ENCODE measurements around the gene DBNDD2.

DNA sequence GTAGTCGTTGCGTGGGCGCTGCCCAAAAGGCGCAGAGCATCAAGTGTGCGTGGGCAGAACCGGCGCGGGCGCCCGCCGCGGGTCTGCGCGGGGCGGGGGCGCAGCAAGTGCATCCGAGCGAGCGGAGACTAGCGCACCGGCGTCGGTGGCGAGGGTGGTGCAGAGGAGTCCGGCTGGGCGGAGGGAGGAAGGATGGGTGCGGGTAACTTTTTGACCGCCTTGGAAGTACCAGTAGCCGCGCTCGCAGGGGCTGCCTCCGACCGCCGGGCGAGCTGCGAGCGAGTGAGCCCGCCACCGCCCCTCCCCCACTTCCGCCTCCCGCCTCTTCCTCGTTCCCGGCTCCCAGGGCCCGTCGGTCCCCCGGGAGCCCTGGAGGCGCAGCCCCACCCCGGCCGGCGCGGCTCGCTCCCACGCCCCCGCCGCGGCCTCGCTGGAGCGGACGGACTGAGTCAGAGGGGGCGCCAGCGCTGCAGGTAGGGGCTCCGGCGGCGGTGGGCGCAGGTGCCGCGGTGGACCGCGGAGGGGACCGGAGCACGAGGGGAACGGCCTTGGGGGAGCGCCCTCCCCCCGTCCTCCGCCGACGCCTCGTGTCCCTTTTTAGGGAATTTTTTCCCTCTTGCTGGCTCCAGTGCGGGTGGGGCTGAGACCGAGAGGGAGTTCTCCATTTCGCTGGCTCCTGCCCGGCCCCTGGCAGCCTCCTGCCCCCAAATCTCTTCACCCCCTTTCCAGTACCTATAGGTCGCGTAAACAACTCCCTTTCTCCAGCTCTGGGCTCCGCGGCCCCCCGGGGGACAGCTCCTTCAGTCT, 1.6 kb upstream of the DBNDD2 start:
- TF ChIP-seq, protein P1, sequence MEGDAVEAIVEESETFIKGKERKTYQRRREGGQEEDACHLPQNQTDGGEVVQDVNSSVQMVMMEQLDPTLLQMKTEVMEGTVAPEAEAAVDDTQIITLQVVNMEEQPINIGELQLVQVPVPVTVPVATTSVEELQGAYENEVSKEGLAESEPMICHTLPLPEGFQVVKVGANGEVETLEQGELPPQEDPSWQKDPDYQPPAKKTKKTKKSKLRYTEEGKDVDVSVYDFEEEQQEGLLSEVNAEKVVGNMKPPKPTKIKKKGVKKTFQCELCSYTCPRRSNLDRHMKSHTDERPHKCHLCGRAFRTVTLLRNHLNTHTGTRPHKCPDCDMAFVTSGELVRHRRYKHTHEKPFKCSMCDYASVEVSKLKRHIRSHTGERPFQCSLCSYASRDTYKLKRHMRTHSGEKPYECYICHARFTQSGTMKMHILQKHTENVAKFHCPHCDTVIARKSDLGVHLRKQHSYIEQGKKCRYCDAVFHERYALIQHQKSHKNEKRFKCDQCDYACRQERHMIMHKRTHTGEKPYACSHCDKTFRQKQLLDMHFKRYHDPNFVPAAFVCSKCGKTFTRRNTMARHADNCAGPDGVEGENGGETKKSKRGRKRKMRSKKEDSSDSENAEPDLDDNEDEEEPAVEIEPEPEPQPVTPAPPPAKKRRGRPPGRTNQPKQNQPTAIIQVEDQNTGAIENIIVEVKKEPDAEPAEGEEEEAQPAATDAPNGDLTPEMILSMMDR (IDR thresholded peaks at IDR 0.05) = no peak
- peak; percentile 20 for TF ChIP-seq EZH2phosphoT487 (IDR thresholded peaks at IDR 0.05)

Data from neural progenitor cell (in vitro differentiated cells).